Liver (tissue), 3 donors: ENCODE results near the gene KRT4.

ENCODE experiments used
- CTCF ChIP-seq: fragments of 150-350 bp; IDR thresholded peaks from 2 replicates; pipeline ENCODE4 v1.5.1; 2017; ENCODE audit warnings: improper control_type of control experiment, low read depth, low read length; ENCODE audit not compliant: missing input control
- EGR1 ChIP-seq, 2 donors: IDR thresholded peaks; 2 replicates each; pipeline ENCODE4 v1.6.1; 2016 to 2018; ENCODE audit warnings: antibody characterized with exemption in 2 of 2, low read depth in 2 of 2
- FOXA1 ChIP-seq: IDR thresholded peaks from 2 replicates; pipeline ENCODE4 v1.6.1; 2016; ENCODE audit warnings: antibody characterized with exemption
- GABPA ChIP-seq, 2 donors: IDR thresholded peaks in 1 of 2; conservative IDR thresholded peaks in 1 of 2; 2 replicates each; pipeline ENCODE4 v1.6.1; 2016; ENCODE audit warnings: antibody characterized with exemption in 2 of 2, mild to moderate bottlenecking in 1 of 2, moderate library complexity in 1 of 2
- HNF4G ChIP-seq: IDR thresholded peaks from 2 replicates; pipeline ENCODE4 v1.6.1; 2016; ENCODE audit warnings: antibody characterized with exemption
- JUND ChIP-seq, 2 donors: IDR thresholded peaks; 2 replicates each; pipeline ENCODE4 v1.6.1; 2016; ENCODE audit warnings: antibody characterized with exemption in 2 of 2
- RAD21 ChIP-seq, 2 donors: IDR thresholded peaks; 2 replicates each; pipeline ENCODE4 v1.6.1; 2016; ENCODE audit warnings: antibody characterized with exemption in 2 of 2, mild to moderate bottlenecking in 2 of 2
- TAF1 ChIP-seq: conservative IDR thresholded peaks from 2 replicates; pipeline ENCODE4 v1.6.1; 2016; ENCODE audit warnings: antibody characterized with exemption, mild to moderate bottlenecking
- YY1 ChIP-seq: IDR thresholded peaks from 2 replicates; pipeline ENCODE4 v1.6.1; 2016; ENCODE audit warnings: antibody characterized with exemption, mild to moderate bottlenecking
- TF ChIP-seq, protein P1 (sequence below): IDR thresholded peaks from 2 replicates; pipeline ENCODE4 v1.6.1; 2016; ENCODE audit warnings: antibody characterized with exemption, mild to moderate bottlenecking
- TF ChIP-seq, protein P2 (sequence below): IDR thresholded peaks from 2 replicates; pipeline ENCODE4 v1.6.1; 2016; ENCODE audit warnings: antibody characterized with exemption
- donor health status: healthy.
- donor health status: healthy.

- TF ChIP-seq CTCF (no peak), YY1 (no peak), FOXA1 (no peak), TAF1 (no peak), JUND (IDR thresholded peaks at IDR 0.05) (no peak), RAD21 (IDR thresholded peaks at IDR 0.05) (no peak), HNF4G (no peak), EGR1 (IDR thresholded peaks at IDR 0.05; ENCODE audit: low read depth in 2 of 2) (no peak), GABPA (IDR thresholded peaks at IDR 0.05 in 1 of 2, conservative IDR thresholded peaks at IDR 0.05 in 1 of 2) (no peak)
- TF ChIP-seq, protein P1, sequence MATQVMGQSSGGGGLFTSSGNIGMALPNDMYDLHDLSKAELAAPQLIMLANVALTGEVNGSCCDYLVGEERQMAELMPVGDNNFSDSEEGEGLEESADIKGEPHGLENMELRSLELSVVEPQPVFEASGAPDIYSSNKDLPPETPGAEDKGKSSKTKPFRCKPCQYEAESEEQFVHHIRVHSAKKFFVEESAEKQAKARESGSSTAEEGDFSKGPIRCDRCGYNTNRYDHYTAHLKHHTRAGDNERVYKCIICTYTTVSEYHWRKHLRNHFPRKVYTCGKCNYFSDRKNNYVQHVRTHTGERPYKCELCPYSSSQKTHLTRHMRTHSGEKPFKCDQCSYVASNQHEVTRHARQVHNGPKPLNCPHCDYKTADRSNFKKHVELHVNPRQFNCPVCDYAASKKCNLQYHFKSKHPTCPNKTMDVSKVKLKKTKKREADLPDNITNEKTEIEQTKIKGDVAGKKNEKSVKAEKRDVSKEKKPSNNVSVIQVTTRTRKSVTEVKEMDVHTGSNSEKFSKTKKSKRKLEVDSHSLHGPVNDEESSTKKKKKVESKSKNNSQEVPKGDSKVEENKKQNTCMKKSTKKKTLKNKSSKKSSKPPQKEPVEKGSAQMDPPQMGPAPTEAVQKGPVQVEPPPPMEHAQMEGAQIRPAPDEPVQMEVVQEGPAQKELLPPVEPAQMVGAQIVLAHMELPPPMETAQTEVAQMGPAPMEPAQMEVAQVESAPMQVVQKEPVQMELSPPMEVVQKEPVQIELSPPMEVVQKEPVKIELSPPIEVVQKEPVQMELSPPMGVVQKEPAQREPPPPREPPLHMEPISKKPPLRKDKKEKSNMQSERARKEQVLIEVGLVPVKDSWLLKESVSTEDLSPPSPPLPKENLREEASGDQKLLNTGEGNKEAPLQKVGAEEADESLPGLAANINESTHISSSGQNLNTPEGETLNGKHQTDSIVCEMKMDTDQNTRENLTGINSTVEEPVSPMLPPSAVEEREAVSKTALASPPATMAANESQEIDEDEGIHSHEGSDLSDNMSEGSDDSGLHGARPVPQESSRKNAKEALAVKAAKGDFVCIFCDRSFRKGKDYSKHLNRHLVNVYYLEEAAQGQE: no peak
- TF ChIP-seq, protein P2, sequence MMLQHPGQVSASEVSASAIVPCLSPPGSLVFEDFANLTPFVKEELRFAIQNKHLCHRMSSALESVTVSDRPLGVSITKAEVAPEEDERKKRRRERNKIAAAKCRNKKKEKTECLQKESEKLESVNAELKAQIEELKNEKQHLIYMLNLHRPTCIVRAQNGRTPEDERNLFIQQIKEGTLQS: no peak
Observed at GRCh38 chr12:52792185-52793029, 21.5 kb downstream of the KRT4 start.
